ENCODE data around the gene SUCLG1. TPM values are rescaled to one million over a fixed set of nuclear protein-coding genes. Genes with fewer than 3 reads are reported as not detected.

SUCLG1 gene
- total RNA-seq, 1 experiment from 2014 or later: 59.5 TPM

DNA sequence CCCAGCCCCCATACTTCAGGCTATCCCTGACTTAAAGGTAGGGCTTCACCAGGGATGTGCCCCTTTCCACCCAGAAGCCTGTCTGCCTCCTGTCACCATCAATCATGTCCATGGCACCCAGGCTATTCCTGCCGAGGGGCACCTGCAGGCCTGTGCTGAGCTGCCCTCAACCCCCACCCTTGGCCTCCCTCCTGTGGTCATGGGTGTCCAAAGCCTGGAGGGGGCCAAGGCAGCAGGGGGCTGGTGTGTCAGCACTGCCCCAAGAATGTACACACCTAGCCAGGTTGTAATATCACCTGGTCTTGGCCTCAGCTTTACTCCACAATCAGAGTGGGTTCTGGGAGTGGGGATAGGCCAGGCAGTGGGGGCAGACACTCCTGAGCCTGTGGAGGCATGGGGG lies 69.3 kb downstream of the SUCLG1 start:
- TF ChIP-seq, protein P1, sequence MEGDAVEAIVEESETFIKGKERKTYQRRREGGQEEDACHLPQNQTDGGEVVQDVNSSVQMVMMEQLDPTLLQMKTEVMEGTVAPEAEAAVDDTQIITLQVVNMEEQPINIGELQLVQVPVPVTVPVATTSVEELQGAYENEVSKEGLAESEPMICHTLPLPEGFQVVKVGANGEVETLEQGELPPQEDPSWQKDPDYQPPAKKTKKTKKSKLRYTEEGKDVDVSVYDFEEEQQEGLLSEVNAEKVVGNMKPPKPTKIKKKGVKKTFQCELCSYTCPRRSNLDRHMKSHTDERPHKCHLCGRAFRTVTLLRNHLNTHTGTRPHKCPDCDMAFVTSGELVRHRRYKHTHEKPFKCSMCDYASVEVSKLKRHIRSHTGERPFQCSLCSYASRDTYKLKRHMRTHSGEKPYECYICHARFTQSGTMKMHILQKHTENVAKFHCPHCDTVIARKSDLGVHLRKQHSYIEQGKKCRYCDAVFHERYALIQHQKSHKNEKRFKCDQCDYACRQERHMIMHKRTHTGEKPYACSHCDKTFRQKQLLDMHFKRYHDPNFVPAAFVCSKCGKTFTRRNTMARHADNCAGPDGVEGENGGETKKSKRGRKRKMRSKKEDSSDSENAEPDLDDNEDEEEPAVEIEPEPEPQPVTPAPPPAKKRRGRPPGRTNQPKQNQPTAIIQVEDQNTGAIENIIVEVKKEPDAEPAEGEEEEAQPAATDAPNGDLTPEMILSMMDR (conservative IDR thresholded peaks at IDR 0.05): no peak
- TF ChIP-seq EZH2 (IDR thresholded peaks at IDR 0.05; ENCODE audit: low read depth): no peak
- H3K27ac ChIP-seq: no peak overlapping the region
- no peaks in the 10 kb centered on the region for H3K27me3 ChIP-seq (ENCODE audit: insufficient read depth, low read depth)
- no peaks in the 10 kb centered on the region for H3K9me3 ChIP-seq (ENCODE audit: insufficient read depth, low read depth)
- H3F3A ChIP-seq (ENCODE audit: insufficient read depth, low read depth): no peaks in the 10 kb centered on the region
- H3K36me3 ChIP-seq (ENCODE audit: low read depth): no peaks in the 10 kb centered on the region
- no peaks in the 10 kb centered on the region for H3K4me1 ChIP-seq (replicated peaks; ENCODE audit: insufficient read depth)
- no peak overlapping the region for H2AFZ ChIP-seq
- no peak for DNase-seq
- no peak overlapping the region for H3K4me2 ChIP-seq
- intact Hi-C loops (cut with micrococcal nuclease; ENCODE audit: unreplicated experiment): no loop called here
- no peak overlapping the region for H3K4me3 ChIP-seq
- H3K9me2 ChIP-seq (ENCODE audit: insufficient read depth): no peaks in the 10 kb centered on the region
- no TSS peak for BruUV-seq (replicated peaks)
- H4K20me1 ChIP-seq (ENCODE audit: insufficient read depth): no peaks in the 10 kb centered on the region
- no peaks in the 10 kb centered on the region for H3K79me2 ChIP-seq (ENCODE audit: low read depth)
- ChIA-PET CTCF (no interaction called here), POLR2A (ENCODE audit: unreplicated experiment) (no interaction called here)

DNA sequence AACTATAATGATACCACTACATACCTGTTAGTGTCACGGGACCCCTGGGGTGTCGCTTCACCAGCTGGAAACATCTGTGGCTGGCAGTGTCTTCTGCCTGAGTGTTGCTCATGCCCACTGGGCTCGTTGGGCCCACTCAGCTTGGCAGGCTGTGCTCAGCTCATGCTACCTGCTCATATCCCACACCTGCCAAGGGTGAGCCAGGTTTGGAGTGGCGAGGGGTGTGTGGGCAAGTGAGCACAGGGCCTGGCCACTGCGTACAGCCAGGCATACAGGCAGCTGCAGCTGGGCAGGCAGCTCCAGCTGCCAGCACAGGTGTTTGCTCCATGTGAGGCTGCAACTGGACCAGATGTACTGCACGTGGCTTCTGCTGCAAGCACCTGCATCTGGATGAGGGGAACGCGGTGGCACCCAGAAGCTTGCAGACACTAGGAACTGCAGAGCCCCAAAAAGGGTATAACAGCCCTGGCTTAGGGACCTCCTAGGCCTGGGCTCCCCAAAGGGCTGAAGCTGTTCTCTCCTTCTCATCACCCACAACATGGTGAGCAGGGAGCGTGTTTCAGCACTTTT lies 70.1 kb downstream of the SUCLG1 start:
- H3K36me3 ChIP-seq (ENCODE audit: low read depth): no peaks in the 10 kb centered on the region
- DNase-seq: no peak
- no peaks in the 10 kb centered on the region for H3K79me2 ChIP-seq (ENCODE audit: low read depth)
- H4K20me1 ChIP-seq (ENCODE audit: insufficient read depth): no peaks in the 10 kb centered on the region
- H3K27ac ChIP-seq: no peak overlapping the region
- H3K9me3 ChIP-seq (ENCODE audit: insufficient read depth, low read depth): no peaks in the 10 kb centered on the region
- no peaks in the 10 kb centered on the region for H3K9me2 ChIP-seq (ENCODE audit: insufficient read depth)
- BruUV-seq (replicated peaks): no TSS peak
- no peak for TF ChIP-seq EZH2 (IDR thresholded peaks at IDR 0.05; ENCODE audit: low read depth)
- TF ChIP-seq, protein P1 (conservative IDR thresholded peaks at IDR 0.05): no peak
- H3K4me1 ChIP-seq (replicated peaks; ENCODE audit: insufficient read depth): no peaks in the 10 kb centered on the region
- no peak overlapping the region for H3K4me3 ChIP-seq
- no peak overlapping the region for H3K4me2 ChIP-seq
- CTCF ChIA-PET: no interaction called here
- no peak overlapping the region for H2AFZ ChIP-seq
- no peaks in the 10 kb centered on the region for H3F3A ChIP-seq (ENCODE audit: insufficient read depth, low read depth)
- intact Hi-C loops (cut with micrococcal nuclease; ENCODE audit: unreplicated experiment): no loop called here
- no peaks in the 10 kb centered on the region for H3K27me3 ChIP-seq (ENCODE audit: insufficient read depth, low read depth)
- POLR2A ChIA-PET (ENCODE audit: unreplicated experiment): no interaction called here

DNA sequence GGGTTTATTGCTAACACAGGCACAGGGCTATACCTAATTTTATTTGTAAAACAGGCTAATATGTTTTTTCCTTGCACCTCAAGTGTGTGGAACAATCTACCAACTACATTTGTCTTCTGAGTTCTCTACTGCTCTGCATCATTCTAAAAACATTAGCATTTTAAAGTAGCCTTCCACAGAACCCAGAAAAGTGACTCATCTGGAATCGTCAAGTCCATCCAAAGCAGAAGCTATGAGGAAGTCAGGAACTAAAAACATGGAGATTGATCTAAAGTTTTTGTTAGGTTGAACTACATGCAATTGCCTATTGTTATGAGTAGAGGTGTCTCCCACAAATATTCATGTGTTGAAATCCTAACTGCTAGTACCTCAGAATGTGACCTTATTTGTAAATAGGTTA lies 70.9 kb downstream of the SUCLG1 start:
- ChIA-PET POLR2A (ENCODE audit: unreplicated experiment) (no interaction called here), CTCF (no interaction called here)
- H3K79me2 ChIP-seq (ENCODE audit: low read depth): no peaks in the 10 kb centered on the region
- intact Hi-C loops (cut with micrococcal nuclease; ENCODE audit: unreplicated experiment): no loop called here
- H3K27me3 ChIP-seq (ENCODE audit: insufficient read depth, low read depth): no peaks in the 10 kb centered on the region
- BruUV-seq (replicated peaks): no TSS peak
- no peaks in the 10 kb centered on the region for H3F3A ChIP-seq (ENCODE audit: insufficient read depth, low read depth)
- no peaks in the 10 kb centered on the region for H3K9me2 ChIP-seq (ENCODE audit: insufficient read depth)
- DNase-seq: no peak
- H2AFZ ChIP-seq: no peak overlapping the region
- no peaks in the 10 kb centered on the region for H3K36me3 ChIP-seq (ENCODE audit: low read depth)
- no peaks in the 10 kb centered on the region for H3K4me1 ChIP-seq (replicated peaks; ENCODE audit: insufficient read depth)
- TF ChIP-seq, protein P1 (conservative IDR thresholded peaks at IDR 0.05): no peak
- TF ChIP-seq EZH2 (IDR thresholded peaks at IDR 0.05; ENCODE audit: low read depth): no peak
- no peak overlapping the region for H3K4me3 ChIP-seq
- no peaks in the 10 kb centered on the region for H4K20me1 ChIP-seq (ENCODE audit: insufficient read depth)
- no peaks in the 10 kb centered on the region for H3K9me3 ChIP-seq (ENCODE audit: insufficient read depth, low read depth)
- H3K27ac ChIP-seq: no peak overlapping the region
- no peak overlapping the region for H3K4me2 ChIP-seq
